HFF-Myc (cell line): Measurements from ENCODE around the gene SLC2A4.

ENCODE experiments used
- DNase-seq: peaks from one replicate; pipeline ENCODE4 v3.0.0-alpha.2; 2011; ENCODE audit warnings: low read depth; ENCODE audit errors: extremely low read depth
- H3K4me3 ChIP-seq: replicated peaks from 2 replicates; pipeline ENCODE4 v1.5.1; 2011; ENCODE audit warnings: low read depth, mild to moderate bottlenecking, control low read depth, low read length
- CTCF ChIP-seq: IDR thresholded peaks from 2 replicates; pipeline ENCODE4 v1.5.1; 2012; ENCODE audit warnings: mild to moderate bottlenecking, low read depth, low read length, control low read depth; ENCODE audit errors: missing control alignments

Gene SLC2A4

GRCh38 chr17:7249830-7250229 is 31.7 kb upstream of the SLC2A4 start:
- H3K4me3 ChIP-seq: peak overlapping the region; percentile 96
- no peak for TF ChIP-seq CTCF
- DNase-seq: no peak

DNA sequence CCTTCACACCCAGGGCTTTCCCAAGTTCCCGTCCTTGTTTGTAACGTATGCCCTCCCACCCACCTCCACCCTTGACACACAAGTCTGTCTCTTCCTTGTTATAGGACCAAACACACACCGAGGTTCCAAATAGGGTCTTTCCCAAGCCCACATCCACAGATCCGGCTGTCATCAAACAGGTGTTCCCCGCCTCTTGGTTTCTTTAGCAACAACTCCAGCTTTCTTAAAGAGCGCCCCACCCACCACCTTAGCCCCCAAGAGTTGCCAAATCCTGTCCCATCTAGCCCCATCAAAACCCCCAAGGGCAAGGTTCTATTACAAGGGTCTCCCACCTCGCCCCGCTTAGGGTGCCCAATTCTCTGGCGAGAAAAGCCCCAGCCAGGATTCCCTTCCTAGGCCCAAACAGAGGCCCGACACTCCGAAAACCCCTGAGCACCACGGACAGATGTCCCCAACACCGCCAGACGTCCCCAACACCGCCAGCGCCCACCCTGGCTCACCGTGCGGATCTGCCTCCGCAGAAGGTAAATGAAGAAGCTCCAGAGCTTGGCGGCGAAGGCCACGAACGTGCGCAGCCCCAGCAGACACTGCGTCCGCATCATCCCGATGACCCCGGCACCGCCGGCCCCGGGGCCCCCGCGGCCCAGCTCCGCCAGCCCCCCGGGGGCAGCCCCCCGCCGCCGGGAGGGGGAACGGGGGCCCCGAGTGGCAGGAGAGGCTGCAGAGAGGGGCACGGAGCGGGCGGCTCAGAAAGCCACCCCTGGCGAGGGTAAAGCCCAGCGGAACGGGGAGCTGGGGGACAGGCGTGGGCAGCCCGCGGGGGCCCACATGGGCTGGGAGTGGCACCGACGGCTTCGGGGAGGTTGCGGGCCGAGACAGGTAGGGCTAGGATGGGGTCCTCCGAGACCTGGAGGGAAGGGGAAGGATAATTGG is 30.6 kb upstream of the SLC2A4 start:
- TF ChIP-seq CTCF: no peak
- no peak for DNase-seq
- peak overlapping the region; percentile 96 for H3K4me3 ChIP-seq

DNA sequence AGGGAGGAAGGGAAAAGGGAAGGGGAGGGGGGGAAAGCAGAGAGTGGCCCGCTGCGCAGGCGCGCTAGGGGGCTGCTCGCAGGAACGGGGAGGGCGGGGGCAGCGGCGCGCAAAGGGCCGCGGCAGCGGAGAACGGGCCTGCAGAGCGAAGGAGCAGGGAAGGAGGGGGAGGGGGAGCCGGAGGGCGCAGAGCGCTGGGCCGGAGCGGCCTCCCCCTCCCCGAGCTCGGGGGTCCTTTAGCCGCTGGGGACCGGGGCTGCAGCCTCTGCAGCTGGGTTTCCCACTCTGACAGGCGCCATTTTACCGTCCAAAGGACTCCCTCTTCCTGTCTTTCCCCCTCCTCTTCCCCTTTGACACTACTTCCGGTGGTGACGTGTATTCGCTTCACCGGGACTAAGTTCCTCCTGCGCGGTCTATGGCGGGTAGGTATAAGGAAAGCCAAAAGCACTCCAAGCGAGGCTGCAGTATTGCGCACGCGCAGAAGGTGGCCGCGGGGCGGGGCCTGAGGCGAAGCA is 29.8 kb upstream of the SLC2A4 start, which contains the start of gene CTDNEP1:
CTDNEP1 (minus strand) TSS at position 74 of the 515 bp plus-strand sequence. CDS start 438 bp downstream, outside the sequence.
- DNase-seq: peak; percentile 99
- no peak for TF ChIP-seq CTCF
- peak within 1 kb of the TSS; percentile 96 for H3K4me3 ChIP-seq

DNA sequence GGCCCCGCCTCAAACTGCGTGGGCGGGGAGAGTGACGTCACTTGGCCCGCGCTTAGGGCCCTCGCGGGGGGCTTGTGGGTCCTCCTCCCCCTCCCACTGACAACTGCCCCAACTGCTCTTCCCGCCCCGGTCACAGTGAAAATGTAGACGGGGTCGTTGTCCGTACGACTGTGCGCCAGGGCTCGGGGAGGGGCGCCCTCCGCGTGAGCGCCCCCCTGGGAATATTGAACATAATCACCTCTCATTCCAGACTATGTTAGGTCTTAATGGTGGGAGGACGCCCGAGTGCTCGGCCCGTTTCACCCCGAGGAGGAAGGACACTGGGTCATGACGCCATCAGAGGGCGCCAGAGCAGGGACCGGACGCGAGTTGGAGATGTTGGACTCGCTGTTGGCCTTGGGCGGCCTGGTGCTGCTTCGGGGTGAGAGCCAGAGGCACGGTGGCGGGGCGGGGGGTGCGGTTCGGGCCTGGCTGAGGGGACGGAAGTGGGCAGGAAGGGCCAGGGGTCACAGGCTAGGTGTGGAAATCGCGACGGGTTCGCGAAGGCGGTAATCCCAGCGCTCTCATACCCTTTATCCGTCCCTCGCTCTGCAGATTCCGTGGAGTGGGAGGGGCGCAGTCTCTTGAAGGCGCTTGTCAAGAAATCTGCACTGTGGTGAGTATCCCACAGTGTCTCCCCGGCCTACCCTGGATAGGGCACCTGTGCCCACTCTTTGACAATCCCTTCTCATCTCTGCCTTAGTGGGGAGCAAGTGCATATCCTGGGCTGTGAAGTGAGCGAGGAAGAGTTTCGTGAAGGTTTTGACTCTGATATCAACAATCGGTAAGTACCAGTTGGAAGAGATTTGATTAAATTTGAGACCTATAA is 29.1 kb upstream of the SLC2A4 start, which contains the start of gene ELP5:
ELP5 (plus strand) TSS at position 40 of the 868 bp plus-strand sequence; CDS start at position 376, 336 bp downstream.
- no peak for DNase-seq
- no peak for TF ChIP-seq CTCF
- H3K4me3 ChIP-seq: peak within 1 kb of the TSS; percentile 96

- no peak for DNase-seq
- peak overlapping the region; percentile 96 for H3K4me3 ChIP-seq
- no peak for TF ChIP-seq CTCF
Observed at GRCh38 chr17:7253082-7253481, 28.4 kb upstream of the SLC2A4 start.

DNA sequence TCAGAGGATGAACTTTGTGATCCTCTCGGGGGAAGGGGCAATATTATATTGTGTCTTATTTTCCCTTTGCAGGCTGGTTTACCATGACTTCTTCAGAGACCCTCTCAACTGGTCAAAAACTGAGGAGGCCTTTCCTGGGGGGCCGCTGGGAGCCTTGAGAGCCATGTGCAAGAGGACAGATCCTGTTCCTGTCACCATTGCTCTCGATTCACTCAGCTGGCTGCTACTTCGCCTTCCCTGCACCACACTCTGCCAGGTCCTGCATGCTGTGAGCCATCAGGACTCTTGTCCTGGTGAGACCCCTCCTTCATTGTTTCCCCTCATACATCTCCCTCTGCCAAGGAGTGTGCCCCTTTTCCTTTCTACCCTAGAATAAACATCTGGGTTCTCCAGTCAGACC is 27.0 kb upstream of the SLC2A4 start:
- no peak overlapping the region for H3K4me3 ChIP-seq
- no peak for DNase-seq
- TF ChIP-seq CTCF: no peak
